ENCODE measurements around the gene PACSIN3.

PACSIN3 gene

GRCh38 chr11:47152126-47152952 is 33.9 kb downstream of the PACSIN3 start:
- DNase-seq = no peak

- DNase-seq = no peak
Observed at GRCh38 chr11:47149782-47150181, 36.5 kb downstream of the PACSIN3 start.

GRCh38 chr11:47148903-47149531 is 37.2 kb downstream of the PACSIN3 start:
- DNase-seq = no peak

GRCh38 chr11:47148270-47148669 is 38.0 kb downstream of the PACSIN3 start:
- DNase-seq = no peak

GRCh38 chr11:47147681-47148080 is 38.6 kb downstream of the PACSIN3 start:
- no peak for DNase-seq

- no peak for DNase-seq
Observed at GRCh38 chr11:47147250-47147649, 39.0 kb downstream of the PACSIN3 start.

- no peak for DNase-seq
Observed at GRCh38 chr11:47144541-47144940, 41.7 kb downstream of the PACSIN3 start.

- DNase-seq = peak; percentile 85
Observed at GRCh38 chr11:47143322-47143721, 42.9 kb downstream of the PACSIN3 start.

GRCh38 chr11:47139878-47140277 is 46.4 kb downstream of the PACSIN3 start:
- DNase-seq = no peak

GRCh38 chr11:47137476-47137875 is 48.8 kb downstream of the PACSIN3 start:
- DNase-seq = no peak

- DNase-seq = no peak
Observed at GRCh38 chr11:47136921-47137320, 49.3 kb downstream of the PACSIN3 start.

- no peak for DNase-seq
Observed at GRCh38 chr11:47136327-47136726, 49.9 kb downstream of the PACSIN3 start.

- no peak for DNase-seq
Observed at GRCh38 chr11:47132981-47133380, 53.3 kb downstream of the PACSIN3 start.

GRCh38 chr11:47132490-47132889 is 53.7 kb downstream of the PACSIN3 start:
- DNase-seq = no peak

- DNase-seq = no peak
Observed at GRCh38 chr11:47131136-47131535, 55.1 kb downstream of the PACSIN3 start.

- no peak for DNase-seq
Observed at GRCh38 chr11:47130543-47130942, 55.7 kb downstream of the PACSIN3 start.

Measured in fibroblast of skin of back (primary cell).